MCF 10A (cell line): ENCODE data around the gene HOXA7. TPM values are rescaled to one million over a fixed set of nuclear protein-coding genes. Genes with fewer than 3 reads are reported as not detected.

Experiments
- BruUV-seq: library from RNA; stranded (reverse); fragments of 400-500 nt; replicated peaks from 2 replicates; lab custom pipeline; 2021; lab: Mats Ljungman, UMichigan
- CTCF ChIA-PET: fragments of 300-600 bp; sonication (Branson Sonifier 250); formaldehyde crosslinking; extraction: SDS; loops from one replicate; lab custom pipeline; 2021; ENCODE audit warnings: antibody characterized with exemption, inconsistent platforms; lab: Yijun Ruan, JAX
- POLR2A ChIA-PET: fragments of 300-600, 350-650 bp; sonication (Branson Sonifier 250); formaldehyde crosslinking; extraction: SDS; loops from one replicate; lab custom pipeline; 2020; ENCODE audit warnings: antibody characterized with exemption, inconsistent platforms; lab: Yijun Ruan, JAX
- DNase-seq: peaks from one replicate; pipeline ENCODE4 v3.0.0-alpha.2; 2018; ENCODE audit not compliant: unreplicated experiment
- H3K27ac Mint-ChIP-seq: one replicate; pipeline ENCODE4 v1.8.0; 2022; ENCODE audit warnings: mild to moderate bottlenecking, low read depth, mixed read lengths; ENCODE audit not compliant: unreplicated experiment
- H3K27me3 Mint-ChIP-seq: one replicate; pipeline ENCODE4 v1.8.0; 2022; ENCODE audit warnings: mixed read lengths; ENCODE audit not compliant: insufficient read depth, unreplicated experiment
- H3K36me3 Mint-ChIP-seq: one replicate; pipeline ENCODE4 v1.8.0; 2022; ENCODE audit warnings: mild to moderate bottlenecking, moderate library complexity, mixed read lengths; ENCODE audit not compliant: insufficient read depth, unreplicated experiment
- H3K4me1 Mint-ChIP-seq: one replicate; pipeline ENCODE4 v1.8.0; 2022; ENCODE audit warnings: mixed read lengths; ENCODE audit not compliant: insufficient read depth, unreplicated experiment
- H3K4me3 Mint-ChIP-seq: one replicate; pipeline ENCODE4 v1.8.0; 2022; ENCODE audit warnings: mild to moderate bottlenecking, moderate library complexity, mixed read lengths; ENCODE audit not compliant: unreplicated experiment
- H3K9me3 Mint-ChIP-seq: one replicate; pipeline ENCODE4 v1.8.0; 2022; ENCODE audit warnings: mixed read lengths; ENCODE audit not compliant: unreplicated experiment
- CTCF ChIP-seq: fragments of 200-600 bp; IDR thresholded peaks from one replicate; pipeline ENCODE4 v1.8.0; 2022; ENCODE audit warnings: antibody characterized with exemption, mild to moderate bottlenecking; ENCODE audit not compliant: unreplicated experiment
- intact Hi-C: fragments of 100-400 bp; cut with micrococcal nuclease; formaldehyde crosslinking; loops from 2 replicates; pipeline ENCODE4 v1.14.1; 2022
- microRNA-seq: library from miRNA; unstranded; fragments of <30 nt; microRNA quantifications from one replicate; pipeline ENCODE4 v1.2.0, GENCODE V29; 2022
- total RNA-seq: library from RNA; stranded (reverse); gene quantifications from 2 replicates; pipeline ENCODE4 v1.2.3, GENCODE V29; 2022

HOXA7 gene
- total RNA-seq, 1 experiment from 2014 or later, result 0.44 TPM

DNA sequence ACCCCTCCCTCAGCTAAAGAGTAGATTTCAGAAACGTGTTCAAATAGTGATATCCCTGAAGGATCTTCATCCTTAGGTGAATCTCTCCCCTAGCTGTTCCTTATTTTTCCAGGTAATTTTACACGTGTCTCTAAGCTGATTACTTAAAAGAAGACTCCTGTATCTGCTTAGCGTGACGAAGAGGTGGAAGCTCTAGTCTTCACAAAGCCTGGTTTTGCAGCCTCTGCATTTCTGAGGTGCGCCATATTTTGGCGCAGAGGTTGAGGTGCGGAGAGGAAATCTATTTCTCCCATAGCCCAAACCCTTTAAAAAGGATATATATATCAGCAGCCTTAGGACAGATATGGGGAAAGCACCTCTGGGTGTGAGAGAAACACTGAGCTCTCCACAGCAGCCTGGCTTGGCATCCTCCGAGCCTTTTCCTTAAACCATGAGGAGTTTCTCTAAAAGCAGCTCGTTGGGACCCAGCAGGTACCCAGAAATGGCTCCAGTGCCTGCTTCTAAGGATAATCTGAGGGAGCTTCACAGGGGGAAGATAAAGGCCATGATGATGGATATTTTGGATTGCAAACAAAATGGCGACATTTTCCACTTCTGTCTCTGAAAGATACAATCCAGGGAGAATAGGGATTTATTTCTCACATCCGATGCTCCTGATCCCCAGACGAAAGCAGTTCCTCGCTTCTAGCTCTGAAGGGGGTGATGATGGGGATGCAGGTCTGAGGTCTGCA lies 51.0 kb downstream of the HOXA7 start:
- H3K4me1 Mint-ChIP-seq, result peaks cover 41% of the 10 kb centered on the region
- DNase-seq, result no peak
- no TSS peak for BruUV-seq
- ChIA-PET CTCF (interaction anchor here (0.7 to 3.1 kb wide), 15 partner anchors 8 to 615 kb away, joined by 3 to 19 read pairs (median 4); partner anchors contain the start of gene HOXA5), POLR2A (interaction anchor here (1.1 to 7.6 kb wide), 7 partner anchors 8 to 249 kb away, joined by 4 to 238 read pairs (median 37); partner anchors contain the start of genes HOXA1, HOXA5 and SKAP2)
- no peaks in the 10 kb centered on the region for H3K9me3 Mint-ChIP-seq
- TF ChIP-seq CTCF, result no peak
- H3K27me3 Mint-ChIP-seq, result no peaks in the 10 kb centered on the region
- H3K4me3 Mint-ChIP-seq, result no peak overlapping the region
- intact Hi-C loops, result no loop called here
- H3K27ac Mint-ChIP-seq, result no peak overlapping the region
- peaks cover 52% of the 10 kb centered on the region for H3K36me3 Mint-ChIP-seq

GRCh38 chr7:27104341-27105058 lies 52.0 kb downstream of the HOXA7 start:
- TF ChIP-seq CTCF, result no peak
- Mint-ChIP-seq H3K4me3 (no peak overlapping the region), H3K9me3 (no peaks in the 10 kb centered on the region), H3K27me3 (no peaks in the 10 kb centered on the region), H3K36me3 (peaks cover 62% of the 10 kb centered on the region), H3K4me1 (peaks cover 50% of the 10 kb centered on the region), H3K27ac (peak overlapping the region; percentile 99)
- no peak for DNase-seq
- CTCF ChIA-PET, result interaction anchor here (0.7 to 3.1 kb wide), 12 partner anchors 7 to 614 kb away, joined by 3 to 19 read pairs (median 4); partner anchors contain the start of gene HOXA5
- no TSS peak for BruUV-seq
- intact Hi-C loops, result no loop called here
- POLR2A ChIA-PET, result interaction anchor here (0.7 to 7.6 kb wide), 8 partner anchors 7 to 248 kb away, joined by 3 to 238 read pairs (median 31); partner anchors contain the start of genes HOXA1, HOXA5 and SKAP2

Small RNA genes lying within 50 kb of the gene (microRNA-seq; reads per million reads assigned to microRNA genes)
- 1,599 reads per million, percentile 89 among the genes with 10 or more reads in this experiment for gene MIR196B

Other genes starting within 250 kb of the HOXA7 start
- gene HOXA1, start 60.7 kb downstream of the HOXA7 start, total RNA-seq, result 5.6 and 7.1 TPM in 2 replicates
- 1.2 and 1.4 TPM in 2 replicates for gene HOXA2, start 54.0 kb downstream of the HOXA7 start, total RNA-seq
- 2.6 and 3.7 TPM in 2 replicates for gene HOXA4, start 25.9 kb downstream of the HOXA7 start, total RNA-seq
- 7.4 and 8.8 TPM in 2 replicates for gene HOXA5, start 13.0 kb downstream of the HOXA7 start, total RNA-seq
- 0.96 and 2.0 TPM in 2 replicates for gene HOXA6, start 8.9 kb downstream of the HOXA7 start, total RNA-seq
- 8.2 and 14.0 TPM in 2 replicates for gene HOXA3, start 4.1 kb downstream of the HOXA7 start, total RNA-seq
- gene HOXA9, start 8.9 kb upstream of the HOXA7 start, total RNA-seq, result 6.9 and 7.6 TPM in 2 replicates
- gene HOXA10, start 17.6 kb upstream of the HOXA7 start, total RNA-seq, result 3.9 and 5.6 TPM in 2 replicates
- 0.29 and 0.84 TPM in 2 replicates for gene HOXA11, start 28.6 kb upstream of the HOXA7 start, total RNA-seq
- gene HOXA13, start 43.4 kb upstream of the HOXA7 start, total RNA-seq, result not detected in 2 replicates
- gene EVX1, start 86.1 kb upstream of the HOXA7 start, total RNA-seq, result not detected in 2 replicates